ENCODE measurements around the gene TRAPPC2B.

DNA sequence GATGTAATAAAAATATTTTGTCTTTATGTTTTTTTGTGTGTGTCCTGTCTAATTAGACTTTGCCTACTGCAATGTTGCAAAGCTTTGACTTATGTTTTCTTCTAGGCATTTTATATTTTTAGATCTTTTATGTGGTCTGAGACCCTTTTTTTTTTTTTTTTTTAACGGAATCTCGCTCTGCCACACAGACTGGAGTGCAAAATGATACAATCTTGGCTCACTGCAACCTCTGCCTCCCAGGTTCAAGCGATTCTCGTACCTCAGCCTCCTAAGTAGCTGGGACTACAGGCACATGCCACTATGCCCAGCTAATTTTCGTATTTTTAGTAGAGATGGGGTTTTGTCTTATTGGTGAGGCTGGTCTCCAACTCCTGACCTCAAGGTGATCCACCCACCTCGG lies 20.8 kb upstream of the TRAPPC2B start:
- TF ChIP-seq EZH2phosphoT487 (IDR thresholded peaks at IDR 0.05; ENCODE audit: borderline replicate concordance) (no peak), SRF (IDR thresholded peaks at IDR 0.05; ENCODE audit: low read depth) (no peak), POLR2AphosphoS5 (IDR thresholded peaks at IDR 0.05; ENCODE audit: low read depth, low read length) (no peak), EGR1 (IDR thresholded peaks at IDR 0.05; ENCODE audit: low read depth) (no peak)
- TF ChIP-seq, protein P1, sequence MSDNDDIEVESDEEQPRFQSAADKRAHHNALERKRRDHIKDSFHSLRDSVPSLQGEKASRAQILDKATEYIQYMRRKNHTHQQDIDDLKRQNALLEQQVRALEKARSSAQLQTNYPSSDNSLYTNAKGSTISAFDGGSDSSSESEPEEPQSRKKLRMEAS (IDR thresholded peaks at IDR 0.05) = no peak
- TF ChIP-seq, protein P2, sequence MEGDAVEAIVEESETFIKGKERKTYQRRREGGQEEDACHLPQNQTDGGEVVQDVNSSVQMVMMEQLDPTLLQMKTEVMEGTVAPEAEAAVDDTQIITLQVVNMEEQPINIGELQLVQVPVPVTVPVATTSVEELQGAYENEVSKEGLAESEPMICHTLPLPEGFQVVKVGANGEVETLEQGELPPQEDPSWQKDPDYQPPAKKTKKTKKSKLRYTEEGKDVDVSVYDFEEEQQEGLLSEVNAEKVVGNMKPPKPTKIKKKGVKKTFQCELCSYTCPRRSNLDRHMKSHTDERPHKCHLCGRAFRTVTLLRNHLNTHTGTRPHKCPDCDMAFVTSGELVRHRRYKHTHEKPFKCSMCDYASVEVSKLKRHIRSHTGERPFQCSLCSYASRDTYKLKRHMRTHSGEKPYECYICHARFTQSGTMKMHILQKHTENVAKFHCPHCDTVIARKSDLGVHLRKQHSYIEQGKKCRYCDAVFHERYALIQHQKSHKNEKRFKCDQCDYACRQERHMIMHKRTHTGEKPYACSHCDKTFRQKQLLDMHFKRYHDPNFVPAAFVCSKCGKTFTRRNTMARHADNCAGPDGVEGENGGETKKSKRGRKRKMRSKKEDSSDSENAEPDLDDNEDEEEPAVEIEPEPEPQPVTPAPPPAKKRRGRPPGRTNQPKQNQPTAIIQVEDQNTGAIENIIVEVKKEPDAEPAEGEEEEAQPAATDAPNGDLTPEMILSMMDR (IDR thresholded peaks at IDR 0.05 in 2 of 3, conservative IDR thresholded peaks at IDR 0.05 in 1 of 3; ENCODE audit: borderline replicate concordance in 1 of 3, insufficient read depth in 1 of 3, low read depth in 2 of 3, low read length in 2 of 3) = no peak

All from HCT116 (cell line).